ENCODE data around the gene MRPL1.
"Not testable (repeated sequence)": the region's sequence is repeated elsewhere in the genome, so short reads cannot be mapped to it uniquely, and the experiment has no call there.

Gene MRPL1

DNA sequence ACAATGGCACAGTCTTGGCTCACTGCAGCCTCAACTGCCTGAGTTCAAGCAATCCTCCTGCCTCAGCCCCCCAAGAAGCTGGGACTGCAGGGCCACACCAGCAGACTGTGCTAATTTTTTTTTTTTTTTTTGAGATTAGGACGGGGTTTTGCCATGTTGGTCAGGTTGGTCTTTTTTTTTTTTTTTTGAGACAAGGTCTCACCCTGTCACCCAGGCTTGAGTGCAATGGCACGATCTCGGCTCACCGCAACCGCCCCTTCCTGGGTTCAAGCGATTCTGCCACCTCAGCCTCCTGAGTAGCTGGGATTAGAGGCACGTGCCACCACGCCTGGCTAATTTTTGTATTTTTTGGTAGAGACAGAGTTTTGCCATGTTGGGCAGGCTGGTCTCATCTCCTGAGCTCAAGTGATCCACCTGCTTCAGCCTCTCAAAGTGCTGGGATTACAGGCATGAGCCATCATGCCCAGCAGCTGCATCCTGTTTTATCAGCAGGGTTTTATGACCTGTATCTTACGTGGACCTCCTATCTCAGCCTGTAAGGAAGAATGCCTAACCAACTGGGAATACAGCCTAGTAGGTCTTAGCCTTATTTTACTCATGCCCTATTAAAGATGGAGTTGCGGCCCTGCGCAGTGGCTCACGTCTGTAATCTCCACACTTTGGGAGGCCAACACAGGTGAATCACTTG lies 13.2 kb upstream of the MRPL1 start:
- no peak for DNase-seq (ENCODE audit: low spot score)

DNA sequence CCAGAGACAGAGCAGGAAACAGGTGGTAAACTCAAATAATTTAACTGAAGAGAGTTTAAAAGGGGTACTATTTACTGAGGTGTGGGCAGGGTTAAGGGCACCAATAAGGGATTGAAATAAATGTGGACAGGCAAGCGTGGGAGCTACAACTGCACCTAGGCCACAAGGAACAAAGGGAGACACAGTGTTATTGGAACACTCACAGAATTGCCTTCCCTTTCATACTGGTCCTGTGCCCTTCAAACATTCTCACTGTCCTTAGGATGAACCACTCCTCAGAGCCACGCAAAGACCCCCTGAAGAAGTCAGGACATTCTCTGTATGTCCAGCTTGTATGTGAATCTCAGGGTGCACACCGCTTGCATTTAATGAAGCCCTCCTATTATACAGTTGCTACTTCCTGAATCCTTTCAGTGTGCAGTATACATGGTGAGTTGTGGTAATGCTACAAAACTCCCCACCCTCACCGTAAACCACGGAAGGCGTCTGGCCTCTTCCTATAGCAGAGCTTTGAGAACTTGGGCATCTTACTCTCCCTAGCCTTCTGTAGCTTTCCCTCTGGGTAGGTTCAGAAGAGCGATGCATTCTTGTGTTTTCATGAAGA lies 9.6 kb upstream of the MRPL1 start:
- no peak for DNase-seq (ENCODE audit: low spot score)

DNA sequence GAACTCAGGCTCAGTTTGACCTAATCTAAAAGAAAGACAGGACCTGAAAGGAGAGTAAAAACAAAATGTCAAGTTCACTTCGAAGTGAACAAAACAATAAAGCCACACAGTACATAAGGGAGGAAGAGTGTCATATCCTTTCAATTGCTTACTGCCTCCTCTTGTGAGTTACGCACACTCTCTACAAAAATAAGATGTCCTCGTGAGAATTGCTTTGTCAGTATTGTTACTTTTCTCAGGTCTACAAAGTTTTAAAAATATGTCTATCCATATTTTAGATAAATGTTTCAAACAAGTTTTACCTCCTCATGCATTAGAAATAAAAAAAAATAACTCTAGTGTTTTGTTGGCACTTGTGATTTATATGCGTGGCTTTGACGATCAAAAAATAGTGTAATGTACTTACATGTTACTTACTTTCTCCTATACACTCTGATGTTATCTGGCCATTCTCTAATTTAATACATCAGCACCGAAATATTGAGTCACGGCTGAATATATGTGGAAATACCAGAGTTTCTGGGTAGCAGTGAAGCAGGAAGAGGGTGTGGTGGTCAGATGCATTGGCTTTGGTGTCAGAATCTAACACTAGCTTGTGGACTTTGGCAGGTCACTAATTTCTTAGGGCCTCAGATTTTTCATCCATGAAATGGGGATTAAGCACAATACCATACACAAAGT lies 8.1 kb upstream of the MRPL1 start:
- DNase-seq (ENCODE audit: low spot score): no peak

- no peak for DNase-seq (ENCODE audit: low spot score)
These were observed 6.5 kb upstream of the MRPL1 start for GRCh38 chr4:77856152-77856551.

GRCh38 chr4:77859256-77859655 lies 3.4 kb upstream of the MRPL1 start:
- no peak for DNase-seq (ENCODE audit: low spot score)

DNA sequence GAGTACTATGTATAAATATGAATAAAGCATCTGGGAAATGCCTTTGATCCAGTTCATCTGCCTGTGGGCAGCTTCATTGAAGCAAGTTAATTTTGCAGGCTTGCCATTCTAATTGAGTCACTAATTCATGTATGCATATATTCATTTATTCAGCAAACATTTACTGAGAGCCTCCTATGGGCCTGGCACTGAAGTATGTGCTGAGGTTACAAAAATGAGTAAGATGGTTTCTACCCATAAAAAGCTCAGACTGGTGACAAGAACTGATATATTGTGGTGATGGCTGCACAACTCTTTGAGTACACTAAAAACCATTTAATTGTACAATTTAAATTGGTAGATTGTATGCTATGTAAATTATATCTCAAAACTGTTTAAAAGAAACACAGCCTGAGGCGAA lies 1.1 kb upstream of the MRPL1 start:
- DNase-seq (ENCODE audit: low spot score): no peak

GRCh38 chr4:77863341-77863740 lies 711 bp downstream of the MRPL1 start:
- DNase-seq (ENCODE audit: low spot score): not testable (repeated sequence)

- DNase-seq (ENCODE audit: low spot score): no peak
These were observed 2.6 kb downstream of the MRPL1 start for GRCh38 chr4:77865259-77865658.

- DNase-seq (ENCODE audit: low spot score): no peak
These were observed 10.3 kb downstream of the MRPL1 start for GRCh38 chr4:77872723-77873445.

GRCh38 chr4:77877167-77877566 lies 14.5 kb downstream of the MRPL1 start:
- no peak for DNase-seq (ENCODE audit: low spot score)

- DNase-seq (ENCODE audit: low spot score): no peak
These were observed 15.3 kb downstream of the MRPL1 start for GRCh38 chr4:77877771-77878565.

DNA sequence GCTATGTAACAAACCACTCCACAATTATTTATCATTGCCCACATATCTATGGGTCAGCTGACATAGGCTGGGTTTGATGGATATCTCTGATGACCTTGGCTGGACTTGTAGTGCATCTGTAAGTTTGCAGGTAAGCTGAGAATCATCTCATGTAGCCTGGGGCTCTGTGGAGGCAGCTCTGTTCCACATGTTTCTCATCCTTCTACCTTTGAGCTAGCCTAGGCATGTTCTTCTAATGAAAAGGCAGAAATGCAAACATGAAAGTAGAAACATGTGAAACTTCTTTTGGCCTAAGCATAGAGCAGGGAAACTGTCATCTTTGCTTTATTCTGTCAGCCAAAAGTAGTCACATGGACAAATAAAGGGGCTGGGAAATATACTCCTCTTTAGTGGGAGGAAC lies 18.2 kb downstream of the MRPL1 start:
- DNase-seq (ENCODE audit: low spot score): no peak

DNA sequence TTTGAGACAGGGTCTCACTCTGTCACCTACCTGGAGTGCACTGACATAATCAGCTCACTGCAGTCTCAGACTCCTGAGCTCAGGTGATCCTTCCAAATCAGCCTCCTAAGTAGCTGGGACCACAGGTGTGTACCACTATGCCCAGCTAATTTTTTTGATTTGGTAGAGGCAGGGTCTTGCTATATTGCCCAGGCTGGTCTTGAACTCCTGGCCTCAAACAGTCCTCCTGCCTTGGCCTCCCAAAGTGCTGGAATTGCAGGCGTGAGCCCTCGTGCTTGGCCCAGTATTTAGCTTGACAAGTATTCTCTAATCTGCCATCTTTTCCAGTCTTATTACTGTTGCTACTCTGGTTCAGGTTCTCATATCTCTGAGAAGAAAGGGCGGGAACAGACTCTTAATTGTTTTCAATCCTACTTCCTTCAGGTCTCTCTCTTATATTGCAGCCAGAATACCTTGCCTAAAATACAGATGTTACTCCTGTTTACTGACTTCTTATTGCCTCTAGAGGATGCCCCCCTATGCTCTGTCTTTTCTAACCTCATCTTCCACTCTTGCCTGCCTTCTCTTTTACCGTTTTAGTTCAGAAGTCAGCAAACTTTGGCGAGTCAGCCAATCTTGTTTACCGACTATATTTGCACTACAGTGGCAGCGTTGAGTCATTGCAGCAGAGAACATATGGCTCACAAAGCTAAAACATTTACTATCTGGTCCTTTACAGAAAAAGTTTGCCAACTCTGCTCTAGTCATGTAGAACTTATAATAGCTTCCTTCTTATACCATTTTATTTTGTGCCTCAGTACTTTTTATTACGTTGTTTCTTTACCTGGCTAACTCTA lies 19.0 kb downstream of the MRPL1 start:
- DNase-seq (ENCODE audit: low spot score): no peak

DNA sequence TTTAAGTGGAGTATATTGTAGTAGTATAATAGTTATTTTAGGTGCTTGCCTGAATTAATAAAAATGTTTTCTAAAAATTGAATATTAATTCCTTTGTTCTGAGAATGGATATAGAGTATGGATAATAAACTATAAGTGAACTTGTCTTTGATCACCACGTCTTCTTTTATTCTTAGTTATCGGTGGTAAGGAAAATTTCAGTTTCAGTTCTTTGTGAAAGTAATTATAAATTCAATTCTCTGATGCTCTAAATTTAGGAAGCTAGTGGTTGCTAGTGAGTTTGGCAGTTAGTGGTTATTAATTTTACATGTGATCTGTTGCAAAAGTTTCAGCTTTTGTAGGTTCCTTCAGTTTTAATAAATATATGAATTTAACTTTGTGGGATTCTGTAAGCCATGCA lies 30.8 kb downstream of the MRPL1 start:
- DNase-seq (ENCODE audit: low spot score): no peak

GRCh38 chr4:77899607-77900006 lies 37.0 kb downstream of the MRPL1 start:
- no peak for DNase-seq (ENCODE audit: low spot score)

GRCh38 chr4:77903186-77903585 lies 40.6 kb downstream of the MRPL1 start:
- DNase-seq (ENCODE audit: low spot score): no peak

- DNase-seq (ENCODE audit: low spot score): no peak
These were observed 43.1 kb downstream of the MRPL1 start for GRCh38 chr4:77905651-77906263.

DNA sequence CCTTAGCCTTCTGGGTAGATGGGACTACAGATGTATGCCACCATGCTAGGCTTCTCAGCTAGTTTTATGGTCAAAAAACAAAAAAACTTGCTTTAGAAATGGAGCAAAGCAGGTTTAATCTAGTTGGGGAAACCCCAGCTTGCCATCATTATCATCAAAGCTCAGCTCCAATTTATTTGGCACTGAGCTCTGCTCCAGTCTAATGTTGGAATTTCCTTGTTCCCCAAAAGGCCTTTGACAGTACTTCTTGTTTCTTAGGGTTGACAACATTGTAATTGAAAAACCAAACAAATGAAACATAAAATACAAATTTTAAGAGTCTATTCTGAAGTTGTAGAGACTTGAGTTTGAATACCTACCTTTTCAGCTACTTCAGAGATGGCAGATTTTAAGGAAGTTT lies 48.0 kb downstream of the MRPL1 start:
- DNase-seq (ENCODE audit: low spot score): no peak

- DNase-seq (ENCODE audit: low spot score): no peak
These were observed 48.5 kb downstream of the MRPL1 start for GRCh38 chr4:77911091-77911490.

DNA sequence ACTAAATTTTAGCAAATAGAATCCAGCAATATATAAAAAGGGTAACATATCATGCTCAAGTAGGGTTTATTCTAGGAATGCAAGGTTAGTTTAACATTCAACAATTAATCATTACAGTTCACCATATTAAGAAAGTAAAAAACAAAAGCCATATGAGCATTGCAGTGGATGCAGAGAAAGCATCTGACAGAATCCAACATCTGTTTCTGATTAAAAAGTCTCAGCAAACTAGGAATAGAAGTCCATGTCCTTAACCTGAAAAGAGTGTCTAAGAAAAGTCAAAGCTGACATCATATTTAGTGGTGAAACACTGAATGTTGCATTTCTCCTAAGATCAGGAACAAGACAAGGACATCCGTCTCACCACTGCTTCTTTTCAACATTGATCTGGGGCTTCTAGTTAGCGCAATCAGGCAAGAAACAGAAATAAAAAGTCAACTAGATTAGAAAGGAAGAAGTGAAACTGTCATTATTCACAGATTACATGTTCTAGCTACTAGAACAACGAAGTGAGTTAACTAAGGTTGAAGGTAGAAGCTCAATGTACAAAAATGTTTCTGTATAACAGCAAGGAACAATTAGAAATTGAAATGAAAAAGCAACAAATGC lies 49.3 kb downstream of the MRPL1 start:
- DNase-seq (ENCODE audit: low spot score): no peak

All from SW480 (cell line).